Hepatocyte (in vitro differentiated cells): ENCODE measurements around the gene PARP1. TPM values are rescaled to one million over a fixed set of nuclear protein-coding genes. Genes with fewer than 3 reads are reported as not detected.

ENCODE experiments used
- DNase-seq: peaks from one replicate; pipeline ENCODE4 v3.0.0-alpha.2; 2016; ENCODE audit warnings: low spot score
- H2AFZ ChIP-seq: fragments of 200-600 bp; sonication (generic); 2 replicates; pipeline ENCODE4 v1.6.0; 2016; ENCODE audit warnings: antibody characterized with exemption, mild to moderate bottlenecking
- H3K27ac ChIP-seq: fragments of 200-600 bp; sonication (generic); 2 replicates; pipeline ENCODE4 v1.5.1; 2016; ENCODE audit warnings: mild to moderate bottlenecking
- H3K27me3 ChIP-seq: fragments of 200-600 bp; sonication (generic); 2 replicates; pipeline ENCODE4 v1.6.1; 2016
- H3K36me3 ChIP-seq: fragments of 200-600 bp; sonication (generic); replicated peaks from 2 replicates; pipeline ENCODE4 v1.5.1; 2016; ENCODE audit warnings: low read depth; ENCODE audit not compliant: insufficient read depth
- H3K4me1 ChIP-seq: fragments of 200-600 bp; sonication (generic); 2 replicates; pipeline ENCODE4 v1.5.1; 2016; ENCODE audit warnings: mild to moderate bottlenecking, moderate library complexity; ENCODE audit not compliant: insufficient read depth
- H3K4me2 ChIP-seq: fragments of 200-600 bp; sonication (generic); 2 replicates; pipeline ENCODE4 v1.6.0; 2016
- H3K4me3 ChIP-seq: fragments of 200-600 bp; sonication (generic); 2 replicates; pipeline ENCODE4 v1.5.1; 2016; ENCODE audit warnings: mild to moderate bottlenecking
- H3K79me2 ChIP-seq: fragments of 200-600 bp; sonication (generic); 2 replicates; pipeline ENCODE4 v1.6.0; 2017; ENCODE audit warnings: mild to moderate bottlenecking
- H3K9me2 ChIP-seq: fragments of 200-600 bp; sonication (generic); replicated peaks from 2 replicates; pipeline ENCODE4 v1.6.0; 2017; ENCODE audit warnings: mild to moderate bottlenecking; ENCODE audit not compliant: insufficient read depth
- H3K9me3 ChIP-seq: fragments of 200-600 bp; sonication (generic); 2 replicates; pipeline ENCODE4 v1.5.1; 2016; ENCODE audit warnings: low read depth, mild to moderate bottlenecking
- H4K20me1 ChIP-seq: fragments of 200-600 bp; sonication (generic); 2 replicates; pipeline ENCODE4 v1.6.0; 2016; ENCODE audit warnings: mild to moderate bottlenecking; ENCODE audit not compliant: insufficient read depth, poor library complexity, severe bottlenecking
- CTCF ChIP-seq: fragments of 200-600 bp; sonication (generic); IDR thresholded peaks from 2 replicates; pipeline ENCODE4 v1.5.1; 2016; ENCODE audit warnings: antibody characterized with exemption, mild to moderate bottlenecking; ENCODE audit not compliant: poor library complexity
- EZH2 ChIP-seq: fragments of 200-600 bp; sonication (generic); IDR thresholded peaks from 2 replicates; pipeline ENCODE4 v1.6.1; 2016; ENCODE audit warnings: antibody characterized with exemption, mild to moderate bottlenecking, borderline replicate concordance
- EZH2phosphoT487 ChIP-seq: fragments of 200-600 bp; sonication (generic); IDR thresholded peaks from one replicate; pipeline ENCODE4 v1.6.1; 2018; ENCODE audit warnings: antibody characterized with exemption, mild to moderate bottlenecking, low read depth, moderate library complexity; ENCODE audit not compliant: unreplicated experiment, severe bottlenecking
- WGBS: methylation state at CpG from one replicate; pipeline ENCODE4 v1.1.6; 2016; ENCODE audit warnings: low lambda C conversion rate; ENCODE audit errors: missing lambda C conversion rate; 5-methylcytosine and 5-hydroxymethylcytosine counted together
- polyA plus RNA-seq: library from polyadenylated mRNA; unstranded; fragments of >200 nt; fragmentation: Nextera tagmentation; extraction: Ambion mirVana; gene quantifications from 2 replicates; pipeline ENCODE4 v1.2.1, GENCODE V29; 2016
- total RNA-seq: library from RNA; depleted of rRNA; stranded (reverse); fragments of >200 nt; gene quantifications from 2 replicates; pipeline ENCODE4 v1.2.3, GENCODE V29; 2014

Gene PARP1
- total and polyA plus RNA-seq, 2 experiments from 2014 or later: 59.7 to 93.0 TPM

- no peaks in the 10 kb centered on the region for H3K36me3 ChIP-seq
- no peak overlapping the region for H2AFZ ChIP-seq
- H3K4me3 ChIP-seq: no peak overlapping the region
- H3K27ac ChIP-seq: no peak overlapping the region
- no peak for DNase-seq
- no peak overlapping the region for H3K4me2 ChIP-seq
- H4K20me1 ChIP-seq: peaks cover 22% of the 10 kb centered on the region
- no peaks in the 10 kb centered on the region for H3K9me3 ChIP-seq
- WGBS: 71% methylated on average over 11 of the region's 11 CpGs
- no peaks in the 10 kb centered on the region for H3K9me2 ChIP-seq
- no peak for TF ChIP-seq EZH2
- TF ChIP-seq EZH2phosphoT487: no peak
- TF ChIP-seq CTCF: no peak
- H3K27me3 ChIP-seq: no peaks in the 10 kb centered on the region
- peaks cover 80% of the 10 kb centered on the region for H3K79me2 ChIP-seq
- H3K4me1 ChIP-seq: peaks cover 13% of the 10 kb centered on the region
Observed at GRCh38 chr1:226400519-226401354, 7.2 kb downstream of the PARP1 start.

GRCh38 chr1:226397955-226398636 lies 9.8 kb downstream of the PARP1 start:
- no peaks in the 10 kb centered on the region for H3K36me3 ChIP-seq
- H4K20me1 ChIP-seq: peaks cover 2% of the 10 kb centered on the region
- H3K79me2 ChIP-seq: peaks cover 75% of the 10 kb centered on the region

GRCh38 chr1:226397011-226397926 lies 10.6 kb downstream of the PARP1 start:
- Histone ChIP-seq H3K4me1 (no peaks in the 10 kb centered on the region), H3K9me3 (no peaks in the 10 kb centered on the region), H3K27me3 (no peaks in the 10 kb centered on the region), H3K4me2 (no peak overlapping the region), H2AFZ (no peak overlapping the region), H3K4me3 (no peak overlapping the region), H3K9me2 (no peaks in the 10 kb centered on the region), H3K27ac (peak overlapping the region; percentile 40), H3K36me3 (no peaks in the 10 kb centered on the region), H4K20me1 (no peaks in the 10 kb centered on the region), H3K79me2 (peaks cover 68% of the 10 kb centered on the region)
- no peak for DNase-seq
- no peak for TF ChIP-seq EZH2phosphoT487
- no peak for TF ChIP-seq CTCF
- no peak for TF ChIP-seq EZH2
- 91% methylated on average over 8 of the region's 8 CpGs for WGBS

More at GRCh38 chr1:226397955-226398636, 9.8 kb downstream of the PARP1 start:
- no peaks in the 10 kb centered on the region for H3K4me1 ChIP-seq
- 91% methylated on average over 7 of the region's 7 CpGs for WGBS
- TF ChIP-seq CTCF: no peak
- TF ChIP-seq EZH2: no peak
- no peak for DNase-seq
- H3K9me3 ChIP-seq: no peaks in the 10 kb centered on the region
- no peak overlapping the region for H2AFZ ChIP-seq
- H3K27ac ChIP-seq: peak overlapping the region; percentile 40
- no peaks in the 10 kb centered on the region for H3K9me2 ChIP-seq
- H3K4me3 ChIP-seq: no peak overlapping the region
- no peaks in the 10 kb centered on the region for H3K27me3 ChIP-seq
- no peak overlapping the region for H3K4me2 ChIP-seq
